PC-3 (cell line): ENCODE data around the gene SRM.

Experiments
- EZH2 ChIP-seq: fragments of 300-600 bp; sonication (generic); IDR thresholded peaks from one replicate; pipeline ENCODE4 v1.6.1; 2017; ENCODE audit warnings: antibody characterized with exemption, mild to moderate bottlenecking, low read length; ENCODE audit not compliant: unreplicated experiment
- EZH2phosphoT487 ChIP-seq: fragments of 300-600 bp; sonication (generic); IDR thresholded peaks from 2 replicates; pipeline ENCODE4 v1.6.1; 2018; ENCODE audit warnings: mild to moderate bottlenecking, antibody characterized with exemption, low read length, borderline replicate concordance
- TF ChIP-seq, protein P1 (sequence below): fragments of 300-600 bp; sonication (generic); conservative IDR thresholded peaks from 2 replicates; pipeline ENCODE4 v1.5.1; 2017; ENCODE audit warnings: antibody characterized with exemption, low read depth, mild to moderate bottlenecking, low read length

DNA sequence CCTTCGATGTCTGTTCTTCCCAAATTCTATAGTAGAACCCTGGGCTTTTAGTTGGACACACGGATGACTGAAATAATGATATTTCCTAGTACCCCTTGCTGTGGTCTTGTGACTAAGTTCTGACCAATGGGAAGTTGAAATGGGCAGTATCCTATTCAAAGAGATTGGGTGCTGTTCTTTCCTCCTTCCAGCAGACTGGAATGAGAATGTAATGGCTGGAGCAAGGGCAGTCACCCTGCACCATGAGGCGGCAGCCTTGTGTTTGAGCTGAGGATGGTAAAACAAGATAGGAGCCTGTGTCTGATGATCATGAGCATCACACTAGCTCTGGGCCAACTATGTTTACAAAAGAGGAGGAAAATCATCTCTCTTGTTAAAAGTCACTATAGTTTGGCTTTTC is 5.1 kb upstream of the SRM start:
- TF ChIP-seq, protein P1, sequence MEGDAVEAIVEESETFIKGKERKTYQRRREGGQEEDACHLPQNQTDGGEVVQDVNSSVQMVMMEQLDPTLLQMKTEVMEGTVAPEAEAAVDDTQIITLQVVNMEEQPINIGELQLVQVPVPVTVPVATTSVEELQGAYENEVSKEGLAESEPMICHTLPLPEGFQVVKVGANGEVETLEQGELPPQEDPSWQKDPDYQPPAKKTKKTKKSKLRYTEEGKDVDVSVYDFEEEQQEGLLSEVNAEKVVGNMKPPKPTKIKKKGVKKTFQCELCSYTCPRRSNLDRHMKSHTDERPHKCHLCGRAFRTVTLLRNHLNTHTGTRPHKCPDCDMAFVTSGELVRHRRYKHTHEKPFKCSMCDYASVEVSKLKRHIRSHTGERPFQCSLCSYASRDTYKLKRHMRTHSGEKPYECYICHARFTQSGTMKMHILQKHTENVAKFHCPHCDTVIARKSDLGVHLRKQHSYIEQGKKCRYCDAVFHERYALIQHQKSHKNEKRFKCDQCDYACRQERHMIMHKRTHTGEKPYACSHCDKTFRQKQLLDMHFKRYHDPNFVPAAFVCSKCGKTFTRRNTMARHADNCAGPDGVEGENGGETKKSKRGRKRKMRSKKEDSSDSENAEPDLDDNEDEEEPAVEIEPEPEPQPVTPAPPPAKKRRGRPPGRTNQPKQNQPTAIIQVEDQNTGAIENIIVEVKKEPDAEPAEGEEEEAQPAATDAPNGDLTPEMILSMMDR = no peak
- no peak for TF ChIP-seq EZH2phosphoT487
- TF ChIP-seq EZH2 = no peak
